Measurements from ENCODE around the gene NPAS3. TPM values are rescaled to one million over a fixed set of nuclear protein-coding genes. Genes with fewer than 3 reads are reported as not detected.

NPAS3 gene
- total RNA-seq, 2 experiments from 2014 or later: not detected

- BruUV-seq (replicated peaks): no TSS peak
- Histone ChIP-seq H3K79me2 (ENCODE audit: insufficient read depth, low read depth, low read length) (no peaks in the 10 kb centered on the region), H3K4me3 (ENCODE audit: low read depth, low read length, poor library complexity, severe bottlenecking) (no peak overlapping the region), H2AFZ (ENCODE audit: low read length) (no peak overlapping the region), H3K4me2 (ENCODE audit: low read length) (no peak overlapping the region), H3K9me2 (ENCODE audit: insufficient read depth, low read length) (no peaks in the 10 kb centered on the region), H3K4me1 (ENCODE audit: insufficient read depth, low read length, poor library complexity, severe bottlenecking) (no peaks in the 10 kb centered on the region), H3K36me3 (ENCODE audit: insufficient read depth, low read length) (no peaks in the 10 kb centered on the region), H3K9me3 (ENCODE audit: low read length) (no peaks in the 10 kb centered on the region), H4K20me1 (ENCODE audit: insufficient read depth, low read length) (no peaks in the 10 kb centered on the region), H3K27ac (ENCODE audit: low read depth, low read length, poor library complexity, severe bottlenecking) (no peak overlapping the region)
- ChIA-PET POLR2A (interaction anchor here (0.6 to 0.7 kb wide), 2 partner anchors 8 to 160 kb away, joined by 3 to 5 read pairs; no protein-coding TSS in a partner anchor), CTCF (ENCODE audit: unreplicated experiment) (no interaction called here)
- TF ChIP-seq EZH2phosphoT487 (IDR thresholded peaks at IDR 0.05; ENCODE audit: borderline replicate concordance, low read depth, low read length): no peak
- TF ChIP-seq CTCF (conservative IDR thresholded peaks at IDR 0.05; ENCODE audit: low read length): no peak
- DNase-seq (ENCODE audit: low spot score): no peak
- intact Hi-C loops (cut with micrococcal nuclease; ENCODE audit: unreplicated experiment): no loop called here
These were observed 248.0 kb downstream of the NPAS3 start for GRCh38 chr14:33186656-33187055.

DNA sequence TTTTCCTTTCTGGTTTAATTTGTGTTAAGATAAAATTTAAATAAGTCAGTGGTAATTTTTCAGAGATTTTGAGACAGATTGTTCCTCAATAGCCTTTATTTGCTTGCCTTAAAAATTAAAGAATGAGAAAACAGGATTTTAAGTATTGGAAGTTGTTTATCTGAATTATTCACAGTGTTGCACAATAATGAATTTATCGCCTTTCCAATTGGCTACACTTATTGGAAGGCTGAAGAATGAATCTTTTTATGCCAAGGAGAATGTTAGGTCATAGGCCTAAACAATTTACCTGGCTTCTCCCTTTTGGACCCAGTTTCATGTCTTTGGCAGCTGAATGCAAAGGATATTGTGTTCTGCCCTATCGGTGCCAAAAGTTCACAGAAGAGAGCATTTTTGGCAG lies 250.2 kb downstream of the NPAS3 start:
- no peaks in the 10 kb centered on the region for H3K36me3 ChIP-seq (ENCODE audit: insufficient read depth, low read length)
- H3K27ac ChIP-seq (ENCODE audit: low read depth, low read length, poor library complexity, severe bottlenecking): no peak overlapping the region
- H2AFZ ChIP-seq (ENCODE audit: low read length): no peak overlapping the region
- H4K20me1 ChIP-seq (ENCODE audit: insufficient read depth, low read length): no peaks in the 10 kb centered on the region
- intact Hi-C loops (cut with micrococcal nuclease; ENCODE audit: unreplicated experiment): no loop called here
- H3K4me1 ChIP-seq (ENCODE audit: insufficient read depth, low read length, poor library complexity, severe bottlenecking): no peaks in the 10 kb centered on the region
- H3K9me2 ChIP-seq (ENCODE audit: insufficient read depth, low read length): no peaks in the 10 kb centered on the region
- TF ChIP-seq CTCF (conservative IDR thresholded peaks at IDR 0.05; ENCODE audit: low read length): no peak
- no peak for TF ChIP-seq EZH2phosphoT487 (IDR thresholded peaks at IDR 0.05; ENCODE audit: borderline replicate concordance, low read depth, low read length)
- no TSS peak for BruUV-seq (replicated peaks)
- ChIA-PET POLR2A (interaction anchor here (0.6 kb wide), 1 partner anchor 344 kb away, joined by 5 read pairs; no protein-coding TSS in a partner anchor), CTCF (ENCODE audit: unreplicated experiment) (no interaction called here)
- H3K4me3 ChIP-seq (ENCODE audit: low read depth, low read length, poor library complexity, severe bottlenecking): no peak overlapping the region
- no peak for DNase-seq (ENCODE audit: low spot score)
- H3K79me2 ChIP-seq (ENCODE audit: insufficient read depth, low read depth, low read length): no peaks in the 10 kb centered on the region
- H3K4me2 ChIP-seq (ENCODE audit: low read length): no peak overlapping the region
- H3K9me3 ChIP-seq (ENCODE audit: low read length): no peaks in the 10 kb centered on the region

- no peak overlapping the region for H2AFZ ChIP-seq (ENCODE audit: low read length)
- intact Hi-C loops (cut with micrococcal nuclease; ENCODE audit: unreplicated experiment): no loop called here
- TF ChIP-seq CTCF (conservative IDR thresholded peaks at IDR 0.05; ENCODE audit: low read length): no peak
- no peak for TF ChIP-seq EZH2phosphoT487 (IDR thresholded peaks at IDR 0.05; ENCODE audit: borderline replicate concordance, low read depth, low read length)
- no peaks in the 10 kb centered on the region for H3K36me3 ChIP-seq (ENCODE audit: insufficient read depth, low read length)
- H3K4me1 ChIP-seq (ENCODE audit: insufficient read depth, low read length, poor library complexity, severe bottlenecking): no peaks in the 10 kb centered on the region
- no peaks in the 10 kb centered on the region for H3K9me2 ChIP-seq (ENCODE audit: insufficient read depth, low read length)
- no peaks in the 10 kb centered on the region for H3K79me2 ChIP-seq (ENCODE audit: insufficient read depth, low read depth, low read length)
- no peaks in the 10 kb centered on the region for H4K20me1 ChIP-seq (ENCODE audit: insufficient read depth, low read length)
- H3K4me3 ChIP-seq (ENCODE audit: low read depth, low read length, poor library complexity, severe bottlenecking): no peak overlapping the region
- ChIA-PET POLR2A (no interaction called here), CTCF (ENCODE audit: unreplicated experiment) (no interaction called here)
- H3K27ac ChIP-seq (ENCODE audit: low read depth, low read length, poor library complexity, severe bottlenecking): no peak overlapping the region
- no peak overlapping the region for H3K4me2 ChIP-seq (ENCODE audit: low read length)
- H3K9me3 ChIP-seq (ENCODE audit: low read length): no peaks in the 10 kb centered on the region
- no TSS peak for BruUV-seq (replicated peaks)
- no peak for DNase-seq (ENCODE audit: low spot score)
These were observed 253.2 kb downstream of the NPAS3 start for GRCh38 chr14:33191855-33192254.
